HepG2 (cell line): ENCODE results near the gene RHBDD2. TPM values are rescaled to one million over a fixed set of nuclear protein-coding genes. Genes with fewer than 3 reads are reported as not detected.

Experiments used
- BCL6 ChIP-seq: IDR thresholded peaks from 2 replicates; pipeline ENCODE4 v1.6.1; 2016; ENCODE audit warnings: missing genetic modification reagents, missing compliant biosample characterization
- BRCA1 ChIP-seq: sonication (generic); formaldehyde crosslinking; IDR thresholded peaks from 2 replicates; pipeline ENCODE4 v1.4.0; 2020; ENCODE audit warnings: missing genetic modification reagents
- FOXA1 ChIP-seq, 2 experiments: fragments of 450-650 bp in 1 of 2; sonication (generic) in 1 of 2; formaldehyde crosslinking in 1 of 2; IDR thresholded peaks; 2 replicates each; pipeline versions ENCODE4 v1.4.0 to v1.6.1; 2016 to 2020; ENCODE audit warnings: missing genetic modification reagents in 1 of 2
- GZF1 ChIP-seq: sonication (generic); formaldehyde crosslinking; IDR thresholded peaks from 2 replicates; pipeline ENCODE4 v1.5.1; 2020; ENCODE audit warnings: mild to moderate bottlenecking, missing genetic modification reagents
- HOMEZ ChIP-seq: IDR thresholded peaks from 2 replicates; pipeline ENCODE4 v1.6.1; 2016; ENCODE audit warnings: low read depth
- IRF1 ChIP-seq: sonication (generic); formaldehyde crosslinking; IDR thresholded peaks from 2 replicates; pipeline ENCODE4 v1.4.0; 2020; ENCODE audit warnings: low read depth, mild to moderate bottlenecking, missing genetic modification reagents
- PATZ1 ChIP-seq: sonication (generic); formaldehyde crosslinking; IDR thresholded peaks from 2 replicates; pipeline ENCODE4 v1.4.0; 2020; ENCODE audit warnings: missing genetic modification reagents
- SNAPC4 ChIP-seq: sonication (generic); formaldehyde crosslinking; IDR thresholded peaks from 2 replicates; pipeline ENCODE4 v1.4.0; 2020; ENCODE audit warnings: mild to moderate bottlenecking, missing genetic modification reagents
- USF2 ChIP-seq, 2 experiments: sonication (generic) in 1 of 2; formaldehyde crosslinking in 1 of 2; IDR thresholded peaks; 2 replicates each; pipeline versions ENCODE4 v1.5.1 to v1.6.1; 2011 to 2020; ENCODE audit warnings: borderline replicate concordance in 1 of 2, low read depth in 1 of 2, low read length in 1 of 2, mild to moderate bottlenecking in 1 of 2, missing genetic modification reagents in 1 of 2, moderate library complexity in 1 of 2
- ZNF207 ChIP-seq: fragments of 450-650 bp; IDR thresholded peaks from 2 replicates; pipeline ENCODE4 v1.6.1; 2016; ENCODE audit warnings: antibody characterized with exemption, borderline replicate concordance
- ZNF329 ChIP-seq: sonication (generic); formaldehyde crosslinking; IDR thresholded peaks from 2 replicates; pipeline ENCODE4 v1.9.0; 2021; ENCODE audit warnings: low read depth, mild to moderate bottlenecking, missing genetic modification reagents
- ZNF670 ChIP-seq: sonication (generic); formaldehyde crosslinking; IDR thresholded peaks from 2 replicates; pipeline ENCODE4 v1.8.0; 2022; ENCODE audit warnings: mild to moderate bottlenecking, missing genetic modification reagents, borderline replicate concordance
- ZNF839 ChIP-seq: sonication (generic); formaldehyde crosslinking; IDR thresholded peaks from 2 replicates; pipeline ENCODE4 v1.4.0; 2020; ENCODE audit warnings: missing genetic modification reagents, mild to moderate bottlenecking, borderline replicate concordance
- polyA plus RNA-seq, 8 experiments: library from polyadenylated mRNA; depleted of rRNA in 3 of 8; stranded (reverse) in 7 of 8; unstranded in 1 of 8; fragments of >200 nt; fragmentation: Illumina TruSeq in 4 of 8; extraction: Trizol in 4 of 8; gene quantifications; 2 replicates each; pipeline versions ENCODE4 v1.2.1 to v1.2.3, GENCODE V29; 2011 to 2016; ENCODE audit warnings: low read depth in 4 of 8, missing spikeins in 1 of 8, mixed read lengths in 1 of 8; ENCODE audit not compliant: insufficient read depth in 1 of 8
- total RNA-seq, 5 experiments: library from RNA; depleted of rRNA; stranded (reverse); fragments of >200 nt; fragmentation: Illumina TruSeq; extraction: Trizol; gene quantifications; 2 replicates each; pipeline ENCODE4 v1.2.3, GENCODE V29; 2016; ENCODE audit warnings: low read depth in 1 of 5

The RHBDD2 gene
- total and polyA plus RNA-seq, 2 of the 13 experiments (the other 11 are each of a cell fraction or from before 2014, with no cell fraction given), result 23.1 to 26.4 TPM

GRCh38 chr7:75906991-75907667 is 28.3 kb downstream of the RHBDD2 start (continued):
- TF ChIP-seq HOMEZ (CRISPR knock-in tag) (peak; percentile 45; the same call in 1 of the 2 replicates), GZF1 (CRISPR knock-in tag) (peak; percentile 58; the same call in 1 of the 2 replicates), BRCA1 (CRISPR knock-in tag) (0 out of 2 replicates have a peak, but pooled peaks have one; percentile 59), BCL6 (peak; percentile 63), ZNF839 (CRISPR knock-in tag) (no peak), ZNF329 (CRISPR knock-in tag) (no peak), USF2 (IDR thresholded peaks at IDR 0.05; ENCODE audit: low read depth, low read length) (no peak), USF2 (CRISPR knock-in tag; IDR thresholded peaks at IDR 0.05; ENCODE audit: borderline replicate concordance) (no peak), IRF1 (CRISPR knock-in tag) (no peak), ZNF670 (CRISPR knock-in tag) (0 out of 2 replicates have a peak, but pooled peaks have one; percentile 37), ZNF207 (no peak), PATZ1 (CRISPR knock-in tag) (peak; percentile 66; the same call in 1 of the 2 replicates), FOXA1 (IDR thresholded peaks at IDR 0.05) (no peak), FOXA1 (CRISPR knock-in tag; IDR thresholded peaks at IDR 0.05) (peak; percentile 56), SNAPC4 (CRISPR knock-in tag) (no peak; the same call in 1 of the 2 replicates)
